GM18526 (cell line): Measurements from ENCODE around the gene SLC47A2.

Experiments
- POLR2A ChIP-seq: IDR thresholded peaks from 3 replicates; pipeline ENCODE4 v1.6.1; 2011; ENCODE audit not compliant: insufficient read length; ENCODE audit errors: extremely low read depth

The SLC47A2 gene

GRCh38 chr17:19648475-19649273, 67.7 kb downstream of the SLC47A2 start, which contains the start of gene ALDH3A2:
Gene ALDH3A2 (plus strand): TSS chr17:19648751. CDS start chr17:19648972, 221 bp downstream.
- peak; percentile 83 for TF ChIP-seq POLR2A

DNA sequence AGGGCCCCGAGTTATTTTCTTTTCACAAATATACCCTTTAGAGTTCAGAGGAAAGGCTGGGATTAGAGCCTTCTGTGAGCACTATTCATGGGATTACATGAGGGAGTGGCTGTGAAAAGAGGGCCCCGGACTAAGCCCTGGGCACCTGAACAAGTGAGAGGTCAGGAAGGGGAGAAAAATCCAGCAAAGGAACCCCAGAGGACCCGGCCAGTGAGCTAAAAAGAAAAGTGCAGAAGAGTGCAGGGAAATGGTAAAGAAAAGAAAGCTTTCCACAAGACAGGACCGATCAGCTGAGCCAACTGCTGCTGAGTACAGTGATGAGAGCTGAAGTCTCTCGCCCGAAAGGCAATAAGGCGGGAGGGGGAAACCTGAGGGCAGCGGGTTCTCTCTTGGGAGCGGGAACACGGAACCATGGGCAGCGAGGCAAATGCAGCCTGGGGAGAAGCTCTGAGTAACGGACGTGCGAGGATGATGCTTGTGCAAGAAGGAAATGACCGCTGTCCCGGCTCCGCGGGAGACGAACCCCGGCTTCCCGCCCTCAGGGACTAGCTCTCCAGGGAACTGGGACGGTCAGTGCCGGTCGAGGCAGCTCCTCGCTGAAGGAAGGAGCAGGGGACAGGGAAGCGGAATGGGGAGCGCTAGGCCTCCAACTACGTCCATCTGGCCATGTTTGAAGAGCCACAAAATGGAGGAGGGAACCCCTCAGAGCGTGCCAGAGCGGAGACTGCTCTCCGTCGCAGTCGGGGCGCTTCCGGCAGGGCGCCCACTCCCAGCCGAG, 68.5 kb downstream of the SLC47A2 start:
- TF ChIP-seq POLR2A, result no peak

GRCh38 chr17:19646788-19647696, 69.3 kb downstream of the SLC47A2 start:
- no peak for TF ChIP-seq POLR2A

DNA sequence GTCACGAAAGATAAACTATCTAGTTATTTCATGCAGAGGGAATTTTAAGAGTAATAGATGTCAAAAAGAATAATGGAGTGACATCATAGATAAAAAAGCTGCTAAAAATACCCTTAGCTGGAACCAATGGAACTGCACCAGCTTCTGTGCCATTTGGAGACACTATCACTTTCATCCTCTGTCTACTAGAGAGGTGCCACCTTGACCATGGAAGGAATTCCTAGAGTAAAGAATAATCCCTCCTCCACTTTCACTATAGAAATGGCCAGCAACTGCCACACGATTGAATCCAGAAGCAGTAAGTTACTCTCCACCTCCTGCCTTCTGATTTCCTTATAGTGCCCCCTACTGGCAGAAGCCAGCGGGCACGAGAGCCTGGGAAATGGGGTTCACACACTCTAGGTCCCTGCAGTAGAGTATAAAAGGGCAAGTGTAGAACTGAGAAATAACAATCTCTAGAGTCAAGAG, 70.6 kb downstream of the SLC47A2 start:
- TF ChIP-seq POLR2A, result no peak

GRCh38 chr17:19644493-19645210, 71.7 kb downstream of the SLC47A2 start:
- TF ChIP-seq POLR2A, result no peak

- TF ChIP-seq POLR2A, result no peak
Observed at GRCh38 chr17:19642373-19642893, 74.0 kb downstream of the SLC47A2 start.

DNA sequence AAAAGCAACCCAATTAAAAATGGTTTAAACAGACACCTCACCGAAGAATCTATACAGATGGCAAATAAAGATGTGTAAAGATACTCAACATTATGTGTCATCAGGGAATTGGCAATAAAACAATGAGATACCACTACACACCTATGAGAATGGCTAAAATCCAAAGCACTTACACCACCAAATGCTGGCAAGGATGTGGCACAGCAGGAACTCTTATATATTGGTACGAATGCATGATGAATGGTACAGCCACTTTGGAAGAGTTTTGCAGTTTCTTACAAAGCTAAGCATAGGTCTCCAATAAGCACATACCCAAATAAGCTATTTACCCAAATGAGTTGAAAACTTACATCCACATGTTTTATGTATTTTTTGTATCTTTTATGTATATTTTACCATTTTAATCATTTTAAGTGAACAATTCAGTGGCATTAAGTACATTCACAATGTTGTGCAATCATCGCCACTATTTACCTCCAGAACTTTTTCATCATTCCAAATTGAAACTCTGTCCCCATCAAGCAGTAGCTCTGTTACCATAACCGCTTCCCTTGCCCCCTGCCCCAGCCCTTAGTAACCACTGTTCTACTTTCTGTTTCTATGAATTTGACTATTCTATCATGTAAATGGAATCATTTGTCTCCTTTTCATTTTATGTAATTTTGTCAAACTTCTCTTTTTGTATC, 74.6 kb downstream of the SLC47A2 start:
- no peak for TF ChIP-seq POLR2A

- TF ChIP-seq POLR2A, result no peak
Observed at GRCh38 chr17:19631905-19632304, 84.5 kb downstream of the SLC47A2 start.

GRCh38 chr17:19630661-19631060, 85.7 kb downstream of the SLC47A2 start:
- no peak for TF ChIP-seq POLR2A

DNA sequence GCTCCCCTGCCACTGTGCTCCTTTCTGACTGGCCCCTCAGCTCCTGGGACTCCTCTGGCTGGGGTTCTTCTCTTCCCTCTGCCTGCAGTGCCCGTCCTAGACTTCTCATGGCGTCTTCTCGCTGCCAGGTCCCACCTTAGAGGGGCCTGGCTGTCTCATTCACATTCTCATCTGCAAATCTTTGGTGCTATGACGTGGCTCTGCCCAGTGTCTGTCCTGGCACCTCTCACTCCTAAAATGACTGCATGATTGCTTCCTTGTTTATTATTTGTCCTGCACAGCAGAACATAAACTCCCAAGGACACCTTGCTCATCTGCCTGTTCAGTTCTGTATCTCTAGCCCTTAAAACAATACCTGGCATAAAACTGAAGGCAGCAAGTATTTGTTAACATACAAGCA, 86.3 kb downstream of the SLC47A2 start:
- TF ChIP-seq POLR2A, result no peak

DNA sequence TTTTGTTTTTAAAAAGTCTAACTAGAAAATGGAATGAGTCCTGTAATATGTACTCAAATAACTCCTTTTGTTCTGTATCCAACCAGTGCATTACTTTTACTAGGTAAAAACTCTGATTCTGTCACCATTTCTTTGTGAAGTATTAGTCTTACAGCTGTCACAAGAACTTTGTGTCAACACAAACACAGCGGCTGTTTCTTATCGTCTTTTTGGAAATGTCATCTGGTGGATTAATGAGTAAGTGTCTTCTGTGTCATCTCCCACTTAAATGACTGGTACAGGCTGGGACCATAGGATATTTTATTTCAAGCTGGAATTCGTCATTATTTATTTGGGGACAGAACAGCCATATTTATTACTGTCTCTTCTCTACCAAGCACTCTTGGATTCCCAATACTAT, 86.9 kb downstream of the SLC47A2 start:
- no peak for TF ChIP-seq POLR2A
